ENCODE measurements around the gene LRRC53. TPM values are rescaled to one million over a fixed set of nuclear protein-coding genes. Genes with fewer than 3 reads are reported as not detected.

The LRRC53 gene
- total RNA-seq, 4 donors from 2014 or later: not detected

GRCh38 chr1:74471470-74471869 lies 40.9 kb downstream of the LRRC53 start:
- no peaks in the 10 kb centered on the region for H3K27me3 ChIP-seq
- H3K27ac ChIP-seq: no peak overlapping the region
- H3K36me3 ChIP-seq: no peaks in the 10 kb centered on the region
- TF ChIP-seq, protein P1, sequence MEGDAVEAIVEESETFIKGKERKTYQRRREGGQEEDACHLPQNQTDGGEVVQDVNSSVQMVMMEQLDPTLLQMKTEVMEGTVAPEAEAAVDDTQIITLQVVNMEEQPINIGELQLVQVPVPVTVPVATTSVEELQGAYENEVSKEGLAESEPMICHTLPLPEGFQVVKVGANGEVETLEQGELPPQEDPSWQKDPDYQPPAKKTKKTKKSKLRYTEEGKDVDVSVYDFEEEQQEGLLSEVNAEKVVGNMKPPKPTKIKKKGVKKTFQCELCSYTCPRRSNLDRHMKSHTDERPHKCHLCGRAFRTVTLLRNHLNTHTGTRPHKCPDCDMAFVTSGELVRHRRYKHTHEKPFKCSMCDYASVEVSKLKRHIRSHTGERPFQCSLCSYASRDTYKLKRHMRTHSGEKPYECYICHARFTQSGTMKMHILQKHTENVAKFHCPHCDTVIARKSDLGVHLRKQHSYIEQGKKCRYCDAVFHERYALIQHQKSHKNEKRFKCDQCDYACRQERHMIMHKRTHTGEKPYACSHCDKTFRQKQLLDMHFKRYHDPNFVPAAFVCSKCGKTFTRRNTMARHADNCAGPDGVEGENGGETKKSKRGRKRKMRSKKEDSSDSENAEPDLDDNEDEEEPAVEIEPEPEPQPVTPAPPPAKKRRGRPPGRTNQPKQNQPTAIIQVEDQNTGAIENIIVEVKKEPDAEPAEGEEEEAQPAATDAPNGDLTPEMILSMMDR (IDR thresholded peaks at IDR 0.05): no peak
- no peak for TF ChIP-seq POLR2A (IDR thresholded peaks at IDR 0.05)
- no peak for DNase-seq
- no peaks in the 10 kb centered on the region for H3K4me1 ChIP-seq
- H3K9me3 ChIP-seq: no peaks in the 10 kb centered on the region
- no peak overlapping the region for H3K4me3 ChIP-seq

DNA sequence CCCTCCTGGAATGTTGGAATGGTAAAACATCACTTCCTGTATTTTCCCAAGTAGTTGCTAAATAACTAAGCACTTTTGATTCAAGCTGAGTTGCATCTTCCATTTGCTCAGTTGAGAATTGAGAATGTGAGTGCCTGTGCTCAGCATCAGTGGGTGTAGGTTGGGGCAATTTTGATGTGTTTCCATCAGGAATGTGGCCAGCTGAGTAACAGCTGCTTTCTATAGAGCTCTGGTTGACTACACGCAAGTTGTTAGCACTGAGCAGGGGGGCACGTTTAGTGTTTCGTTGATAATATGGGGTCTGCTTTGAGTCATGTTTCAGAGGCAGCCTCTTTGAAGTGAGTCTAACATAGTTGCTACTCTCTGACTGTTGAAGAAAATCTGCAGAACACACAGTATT lies 41.5 kb downstream of the LRRC53 start:
- Histone ChIP-seq H3K36me3 (no peaks in the 10 kb centered on the region), H3K4me1 (no peaks in the 10 kb centered on the region), H3K9me3 (no peaks in the 10 kb centered on the region), H3K27ac (no peak overlapping the region), H3K27me3 (no peaks in the 10 kb centered on the region), H3K4me3 (no peak overlapping the region)
- TF ChIP-seq POLR2A (IDR thresholded peaks at IDR 0.05): no peak
- TF ChIP-seq, protein P1 (IDR thresholded peaks at IDR 0.05): no peak
- DNase-seq: no peak

DNA sequence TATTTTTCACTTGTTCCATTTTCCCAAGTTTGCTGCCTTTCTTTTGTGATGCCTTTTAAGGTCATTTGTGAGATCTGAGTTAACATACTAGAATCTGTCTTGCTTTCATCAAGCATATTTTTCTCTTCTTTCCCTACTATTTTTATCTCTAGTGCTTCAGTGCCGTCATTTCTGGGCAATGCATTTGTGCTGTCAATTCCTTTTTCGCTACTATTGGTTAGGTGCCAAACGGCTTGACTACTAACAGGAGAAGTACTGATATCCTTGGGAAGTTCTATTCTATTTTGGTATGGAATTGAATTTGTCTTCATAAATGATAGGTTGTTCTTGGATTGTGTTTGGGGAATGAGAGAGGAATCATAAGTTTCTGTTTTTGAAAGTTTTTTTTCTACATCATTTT lies 42.2 kb downstream of the LRRC53 start:
- Histone ChIP-seq H3K27ac (no peak overlapping the region), H3K4me3 (no peak overlapping the region), H3K27me3 (no peaks in the 10 kb centered on the region), H3K36me3 (no peaks in the 10 kb centered on the region), H3K9me3 (no peaks in the 10 kb centered on the region), H3K4me1 (no peaks in the 10 kb centered on the region)
- no peak for TF ChIP-seq POLR2A (IDR thresholded peaks at IDR 0.05)
- no peak for DNase-seq

DNA sequence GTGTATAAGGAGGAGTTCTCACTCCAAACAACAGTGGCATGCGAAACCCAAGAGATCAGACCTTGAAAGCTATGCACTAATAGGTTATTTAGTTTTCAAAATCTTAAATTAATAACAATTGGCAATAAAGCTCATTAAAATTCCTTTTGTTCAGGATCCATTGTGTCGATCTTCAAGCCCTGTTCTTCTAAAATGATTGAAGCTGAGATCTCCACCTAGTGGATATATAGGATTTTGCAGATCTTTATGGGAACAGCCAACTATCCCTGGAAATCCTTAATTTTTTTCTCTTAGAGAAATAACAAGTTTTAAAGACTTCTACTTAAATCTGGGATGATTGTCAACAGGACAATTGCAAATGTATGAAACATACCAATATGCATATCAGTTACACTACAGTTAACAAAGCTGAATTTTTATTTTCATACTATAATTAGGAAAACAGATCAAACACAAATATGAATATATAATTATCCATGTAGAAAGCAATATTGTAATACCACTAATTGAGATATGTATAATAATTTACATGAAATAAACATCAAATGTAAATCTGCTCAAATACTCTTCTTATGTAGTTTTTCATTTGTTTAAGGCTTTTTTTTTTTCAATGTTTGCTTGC lies 43.3 kb downstream of the LRRC53 start:
- H3K4me1 ChIP-seq: no peaks in the 10 kb centered on the region
- no peak for DNase-seq
- no peaks in the 10 kb centered on the region for H3K36me3 ChIP-seq
- H3K27ac ChIP-seq: no peak overlapping the region
- no peak overlapping the region for H3K4me3 ChIP-seq
- TF ChIP-seq POLR2A (IDR thresholded peaks at IDR 0.05): no peak
- TF ChIP-seq, protein P1 (IDR thresholded peaks at IDR 0.05): peak in 5 of 6 experiments; percentile 33 to 42 (median 40)
- H3K27me3 ChIP-seq: no peaks in the 10 kb centered on the region
- H3K9me3 ChIP-seq: no peaks in the 10 kb centered on the region

DNA sequence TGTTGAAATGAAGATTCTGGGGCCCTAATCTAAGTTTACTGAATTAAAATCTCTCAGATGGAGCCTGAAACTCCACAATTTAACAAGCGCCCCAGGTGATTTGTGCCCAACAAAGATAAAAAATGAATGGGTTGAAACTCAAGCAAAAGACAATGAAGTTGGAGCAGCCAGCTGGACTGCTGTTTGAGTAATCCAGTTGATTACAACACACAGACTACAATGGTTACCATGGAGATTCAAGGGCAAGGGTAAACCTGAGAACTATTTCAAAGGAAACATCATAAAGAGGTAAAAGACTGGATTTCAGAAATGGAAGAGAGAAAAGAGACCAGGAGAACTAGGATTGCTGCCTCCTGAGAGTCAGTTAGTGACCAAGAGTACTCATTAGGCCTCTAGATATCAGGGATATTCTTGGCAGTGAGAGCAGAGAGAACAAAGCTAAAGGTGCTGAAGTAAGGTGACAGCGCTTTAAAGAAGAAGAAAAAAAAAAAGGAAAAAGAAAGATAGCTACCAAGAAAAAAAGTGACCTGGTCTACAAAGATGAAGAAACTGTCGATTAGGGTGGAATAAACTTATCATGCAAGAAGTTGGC lies 44.5 kb downstream of the LRRC53 start:
- H3K9me3 ChIP-seq: no peaks in the 10 kb centered on the region
- no peaks in the 10 kb centered on the region for H3K36me3 ChIP-seq
- no peak for DNase-seq
- no peak overlapping the region for H3K4me3 ChIP-seq
- H3K27ac ChIP-seq: no peak overlapping the region
- H3K4me1 ChIP-seq: no peaks in the 10 kb centered on the region
- no peaks in the 10 kb centered on the region for H3K27me3 ChIP-seq
- TF ChIP-seq POLR2A (IDR thresholded peaks at IDR 0.05): no peak
- TF ChIP-seq, protein P1 (IDR thresholded peaks at IDR 0.05): no peak

GRCh38 chr1:74465193-74465681 lies 47.2 kb downstream of the LRRC53 start:
- DNase-seq: no peak
- H3K4me1 ChIP-seq: no peaks in the 10 kb centered on the region
- no peaks in the 10 kb centered on the region for H3K9me3 ChIP-seq
- H3K27me3 ChIP-seq: no peaks in the 10 kb centered on the region
- H3K27ac ChIP-seq: no peak overlapping the region
- no peak for TF ChIP-seq POLR2A (IDR thresholded peaks at IDR 0.05)
- TF ChIP-seq, protein P1 (IDR thresholded peaks at IDR 0.05): no peak
- H3K4me3 ChIP-seq: no peak overlapping the region
- no peaks in the 10 kb centered on the region for H3K36me3 ChIP-seq

All from Peyer's patch (tissue), 4 donors.